Mesothelial cell of epicardium (in vitro differentiated cells): ENCODE data around the gene RECQL. TPM values are rescaled to one million over a fixed set of nuclear protein-coding genes. Genes with fewer than 3 reads are reported as not detected.

Source experiments
- DNase-seq, 2 experiments: peaks; one replicate each; pipeline ENCODE4 v3.0.0; 2021; ENCODE audit warnings: low spot score in 2 of 2; ENCODE audit not compliant: unreplicated experiment in 2 of 2
- H3K27ac Mint-ChIP-seq: 2 replicates; pipeline ENCODE4 v1.8.0; 2021; ENCODE audit warnings: mixed read lengths
- H3K27me3 Mint-ChIP-seq: 2 replicates; pipeline ENCODE4 v1.8.0; 2021; ENCODE audit warnings: low read depth, mixed read lengths
- H3K36me3 Mint-ChIP-seq: 2 replicates; pipeline ENCODE4 v1.8.0; 2021; ENCODE audit warnings: mixed read lengths
- H3K4me1 Mint-ChIP-seq: 2 replicates; pipeline ENCODE4 v1.8.0; 2021; ENCODE audit warnings: mixed read lengths
- H3K4me3 Mint-ChIP-seq: 2 replicates; pipeline ENCODE4 v1.8.0; 2021; ENCODE audit warnings: mild to moderate bottlenecking, moderate library complexity, mixed read lengths
- H3K9me3 Mint-ChIP-seq: 2 replicates; pipeline ENCODE4 v1.8.0; 2021; ENCODE audit warnings: mixed read lengths
- total RNA-seq: library from RNA; stranded (reverse); gene quantifications from 3 replicates; pipeline ENCODE4 v1.2.1, GENCODE V29; 2021
- TF ChIP-seq, protein P1 (sequence below): fragments of 200-600 bp; sonication (generic); IDR thresholded peaks from one replicate; pipeline ENCODE4 v1.5.0; 2021; ENCODE audit warnings: antibody characterized with exemption; ENCODE audit not compliant: unreplicated experiment

RECQL gene
- total RNA-seq, 1 donor from 2014 or later = 17.8 TPM

DNA sequence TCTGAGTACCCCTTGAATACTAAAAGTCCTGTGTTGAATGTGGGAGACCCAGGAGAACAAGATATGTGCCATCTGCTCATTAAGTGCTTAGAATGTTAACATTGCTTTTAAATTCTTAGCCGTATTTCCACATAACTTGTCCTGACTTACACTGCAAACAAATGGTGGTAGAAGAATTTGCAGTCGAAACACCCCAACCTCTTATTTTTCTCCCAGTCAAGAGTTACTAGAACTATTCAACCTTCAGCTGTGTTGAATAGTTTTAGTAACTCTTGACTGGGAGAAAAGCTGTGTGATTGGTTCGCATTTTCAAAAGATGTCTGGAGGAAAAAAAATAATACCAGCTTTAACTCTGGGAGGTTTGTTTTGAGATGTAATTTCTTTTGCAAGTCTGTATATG, 17.0 kb upstream of the RECQL start:
- DNase-seq = no peak
- peaks cover 4% of the 10 kb centered on the region for H3K36me3 Mint-ChIP-seq
- no peak overlapping the region for H3K4me3 Mint-ChIP-seq
- TF ChIP-seq, protein P1, sequence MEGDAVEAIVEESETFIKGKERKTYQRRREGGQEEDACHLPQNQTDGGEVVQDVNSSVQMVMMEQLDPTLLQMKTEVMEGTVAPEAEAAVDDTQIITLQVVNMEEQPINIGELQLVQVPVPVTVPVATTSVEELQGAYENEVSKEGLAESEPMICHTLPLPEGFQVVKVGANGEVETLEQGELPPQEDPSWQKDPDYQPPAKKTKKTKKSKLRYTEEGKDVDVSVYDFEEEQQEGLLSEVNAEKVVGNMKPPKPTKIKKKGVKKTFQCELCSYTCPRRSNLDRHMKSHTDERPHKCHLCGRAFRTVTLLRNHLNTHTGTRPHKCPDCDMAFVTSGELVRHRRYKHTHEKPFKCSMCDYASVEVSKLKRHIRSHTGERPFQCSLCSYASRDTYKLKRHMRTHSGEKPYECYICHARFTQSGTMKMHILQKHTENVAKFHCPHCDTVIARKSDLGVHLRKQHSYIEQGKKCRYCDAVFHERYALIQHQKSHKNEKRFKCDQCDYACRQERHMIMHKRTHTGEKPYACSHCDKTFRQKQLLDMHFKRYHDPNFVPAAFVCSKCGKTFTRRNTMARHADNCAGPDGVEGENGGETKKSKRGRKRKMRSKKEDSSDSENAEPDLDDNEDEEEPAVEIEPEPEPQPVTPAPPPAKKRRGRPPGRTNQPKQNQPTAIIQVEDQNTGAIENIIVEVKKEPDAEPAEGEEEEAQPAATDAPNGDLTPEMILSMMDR = no peak
- peaks cover 2% of the 10 kb centered on the region for H3K27me3 Mint-ChIP-seq
- H3K9me3 Mint-ChIP-seq = peaks cover under 1% of the 10 kb centered on the region
- H3K4me1 Mint-ChIP-seq = no peaks in the 10 kb centered on the region
- no peak overlapping the region for H3K27ac Mint-ChIP-seq

DNA sequence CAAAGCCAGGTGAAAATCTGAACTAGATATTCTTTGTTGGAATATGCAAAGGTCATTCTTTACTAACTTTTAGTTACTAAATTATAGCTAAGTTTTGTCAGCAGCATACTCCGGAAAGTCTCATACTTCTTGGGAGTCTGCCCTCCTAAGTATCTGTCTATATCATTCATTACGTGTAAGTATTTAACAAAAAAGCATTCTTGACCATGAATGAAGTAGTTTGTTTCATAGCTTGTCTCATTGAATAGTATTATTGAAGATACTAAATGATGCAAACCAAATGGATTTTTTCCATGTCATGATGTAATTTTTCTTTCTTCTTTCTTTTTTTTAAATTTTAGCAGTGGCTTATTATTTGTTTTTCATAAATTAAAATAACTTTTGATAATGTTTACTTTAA, 14.8 kb upstream of the RECQL start:
- Mint-ChIP-seq H3K9me3 (no peaks in the 10 kb centered on the region), H3K4me3 (no peak overlapping the region), H3K27ac (no peak overlapping the region), H3K36me3 (peaks cover 4% of the 10 kb centered on the region), H3K4me1 (no peaks in the 10 kb centered on the region), H3K27me3 (no peaks in the 10 kb centered on the region)
- no peak for DNase-seq
- TF ChIP-seq, protein P1 = no peak

- TF ChIP-seq, protein P1 = no peak
- DNase-seq = no peak
- no peak overlapping the region for H3K4me3 Mint-ChIP-seq
- H3K9me3 Mint-ChIP-seq = no peaks in the 10 kb centered on the region
- peaks cover 7% of the 10 kb centered on the region for H3K36me3 Mint-ChIP-seq
- no peak overlapping the region for H3K27ac Mint-ChIP-seq
- H3K4me1 Mint-ChIP-seq = no peaks in the 10 kb centered on the region
- H3K27me3 Mint-ChIP-seq = no peaks in the 10 kb centered on the region
Observed at GRCh38 chr12:21509768-21510167, 8.3 kb upstream of the RECQL start.

DNA sequence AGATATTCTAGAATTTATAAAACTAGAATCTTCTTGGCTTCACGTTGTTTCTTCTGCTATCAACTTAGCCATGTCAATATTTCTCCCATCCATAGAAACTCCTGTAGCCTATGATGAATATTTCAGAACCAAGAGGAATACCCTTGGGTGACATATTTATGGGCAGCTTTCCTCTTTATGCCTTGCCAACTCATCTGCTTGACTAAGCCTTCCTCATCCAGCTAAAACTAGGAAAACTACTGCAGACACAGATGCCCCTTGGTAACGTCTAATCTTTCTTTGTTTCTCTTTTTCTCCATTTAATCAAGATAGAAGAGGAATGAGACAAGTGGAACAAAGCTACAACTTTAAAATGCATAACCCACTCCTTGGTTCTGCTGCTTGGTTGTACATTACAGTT, 6.4 kb upstream of the RECQL start:
- H3K36me3 Mint-ChIP-seq = peaks cover 3% of the 10 kb centered on the region
- DNase-seq = no peak
- TF ChIP-seq, protein P1 = no peak
- H3K4me3 Mint-ChIP-seq = no peak overlapping the region
- no peaks in the 10 kb centered on the region for H3K27me3 Mint-ChIP-seq
- H3K27ac Mint-ChIP-seq = no peak overlapping the region
- H3K4me1 Mint-ChIP-seq = peaks cover 11% of the 10 kb centered on the region
- H3K9me3 Mint-ChIP-seq = no peaks in the 10 kb centered on the region

DNA sequence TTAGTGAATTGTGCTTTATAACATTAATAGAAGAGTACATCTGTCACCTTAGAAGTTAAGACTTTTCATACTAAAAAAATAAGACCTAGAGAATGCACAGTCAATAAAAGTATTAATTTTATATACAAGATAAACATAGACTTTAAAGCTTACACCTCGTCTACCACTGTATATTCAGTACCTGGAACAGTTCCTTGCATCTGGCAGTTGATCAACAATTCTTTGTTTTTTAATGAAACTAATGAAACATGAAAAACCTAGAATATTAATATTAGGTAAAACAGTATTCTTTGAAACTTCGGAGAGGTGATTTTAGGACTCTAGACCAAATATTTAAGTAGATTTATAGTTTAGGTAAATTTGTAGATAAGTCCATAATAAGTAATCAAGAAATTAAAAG, 4.5 kb upstream of the RECQL start:
- no peak overlapping the region for H3K27ac Mint-ChIP-seq
- H3K9me3 Mint-ChIP-seq = no peaks in the 10 kb centered on the region
- peaks cover 3% of the 10 kb centered on the region for H3K36me3 Mint-ChIP-seq
- peaks cover 17% of the 10 kb centered on the region for H3K4me1 Mint-ChIP-seq
- no peak overlapping the region for H3K4me3 Mint-ChIP-seq
- H3K27me3 Mint-ChIP-seq = no peaks in the 10 kb centered on the region
- TF ChIP-seq, protein P1 = no peak
- no peak for DNase-seq

DNA sequence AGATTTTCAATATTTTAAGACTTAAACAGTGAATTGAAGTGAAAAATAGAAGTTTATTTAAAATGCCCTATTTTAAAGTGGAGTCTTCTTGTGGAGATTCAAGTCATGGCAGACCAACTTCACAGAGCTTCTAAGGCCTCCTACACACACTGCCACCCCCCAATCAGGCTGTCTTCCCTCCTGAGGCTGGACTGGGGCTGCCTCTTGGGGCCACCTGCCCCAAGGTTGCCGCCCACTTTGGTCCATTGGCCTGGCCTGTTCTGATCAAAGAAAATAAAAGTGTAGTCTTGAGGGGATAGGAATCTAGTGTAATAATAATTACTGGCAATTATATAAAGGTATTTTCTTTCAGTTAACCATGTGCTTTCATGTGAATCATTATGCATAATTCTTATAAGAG, 1.4 kb upstream of the RECQL start:
- TF ChIP-seq, protein P1 = no peak
- H3K4me1 Mint-ChIP-seq = peaks cover 20% of the 10 kb centered on the region
- DNase-seq = no peak
- no peaks in the 10 kb centered on the region for H3K27me3 Mint-ChIP-seq
- H3K36me3 Mint-ChIP-seq = peaks cover 1% of the 10 kb centered on the region
- H3K4me3 Mint-ChIP-seq = no peak overlapping the region
- no peak overlapping the region for H3K27ac Mint-ChIP-seq
- no peaks in the 10 kb centered on the region for H3K9me3 Mint-ChIP-seq
